HL-60 (cell line): ENCODE data around the gene ATG3.

Experiments used
- CTCF ChIP-seq: IDR thresholded peaks from one replicate; pipeline ENCODE4 v1.5.1; 2011; ENCODE audit warnings: low read length, control low read depth, inconsistent platforms; ENCODE audit not compliant: insufficient read depth
- POLR2AphosphoS5 ChIP-seq: IDR thresholded peaks from 2 replicates; pipeline ENCODE4 v1.6.1; 2012; ENCODE audit warnings: low read depth

GRCh38 chr3:112585782-112586181 is 24.0 kb upstream of the ATG3 start:
- TF ChIP-seq CTCF (no peak), POLR2AphosphoS5 (no peak)
